Erythroblast (primary cell): Measurements from ENCODE around the gene GIMAP8.

Source experiments
- GATA1 ChIP-seq: IDR thresholded peaks from 2 replicates; pipeline ENCODE4 v1.6.1; 2011; ENCODE audit warnings: low read depth, mild to moderate bottlenecking, control low read depth, low read length, moderate library complexity
- POLR2A ChIP-seq: IDR thresholded peaks from 2 replicates; pipeline ENCODE4 v1.6.1; 2011; ENCODE audit warnings: mild to moderate bottlenecking, low read length

GRCh38 chr7:150489782-150490181, 39.4 kb downstream of the GIMAP8 start:
- TF ChIP-seq POLR2A, result no peak
- no peak for TF ChIP-seq GATA1
